22Rv1 (cell line): ENCODE measurements around the gene GATA2.

ENCODE experiments used
- H3K27ac ChIP-seq: fragments of 450-650 bp; 2 replicates; pipeline ENCODE4 v1.5.1; 2017
- CTCF ChIP-seq: fragments of 450-650 bp; IDR thresholded peaks from 2 replicates; pipeline ENCODE4 v1.5.1; 2017; ENCODE audit warnings: mild to moderate bottlenecking
- ZFX ChIP-seq: fragments of 450-650 bp; IDR thresholded peaks from 2 replicates; pipeline ENCODE4 v1.6.1; 2017; ENCODE audit warnings: antibody characterized with exemption, borderline replicate concordance

GATA2 gene

GRCh38 chr3:128436214-128436613 lies 56.8 kb downstream of the GATA2 start:
- peak overlapping the region; percentile 65 for H3K27ac ChIP-seq

GRCh38 chr3:128435561-128435960 lies 57.4 kb downstream of the GATA2 start:
- peak overlapping the region; percentile 65 for H3K27ac ChIP-seq
- TF ChIP-seq ZFX (no peak), CTCF (no peak)

More at GRCh38 chr3:128436214-128436613, 56.8 kb downstream of the GATA2 start:
- TF ChIP-seq ZFX = no peak
- TF ChIP-seq CTCF = no peak

GRCh38 chr3:128435058-128435457 lies 57.9 kb downstream of the GATA2 start:
- H3K27ac ChIP-seq = peak overlapping the region; percentile 65
- TF ChIP-seq ZFX (no peak), CTCF (no peak)

- H3K27ac ChIP-seq = peak overlapping the region; percentile 65
- no peak for TF ChIP-seq ZFX
- TF ChIP-seq CTCF = no peak
Observed at GRCh38 chr3:128434524-128434923, 58.5 kb downstream of the GATA2 start.

GRCh38 chr3:128433837-128434165 lies 59.2 kb downstream of the GATA2 start:
- H3K27ac ChIP-seq = no peak overlapping the region; the same call in 1 of the 2 replicates
- TF ChIP-seq CTCF = no peak
- TF ChIP-seq ZFX = no peak

- TF ChIP-seq CTCF (no peak), ZFX (no peak)
- no peak overlapping the region for H3K27ac ChIP-seq
Observed at GRCh38 chr3:128432971-128433836, 59.8 kb downstream of the GATA2 start.

GRCh38 chr3:128432301-128432970 lies 60.6 kb downstream of the GATA2 start:
- TF ChIP-seq ZFX (no peak), CTCF (no peak)
- no peak overlapping the region for H3K27ac ChIP-seq
